GM12874 (cell line): ENCODE measurements around the gene EYS.

Experiments
- TF ChIP-seq, protein P1 (sequence below): IDR thresholded peaks from 2 replicates; pipeline ENCODE4 v1.5.1; 2011; ENCODE audit warnings: low read depth, mild to moderate bottlenecking, control low read depth, low read length, moderate library complexity; ENCODE audit not compliant: insufficient read depth

EYS gene

DNA sequence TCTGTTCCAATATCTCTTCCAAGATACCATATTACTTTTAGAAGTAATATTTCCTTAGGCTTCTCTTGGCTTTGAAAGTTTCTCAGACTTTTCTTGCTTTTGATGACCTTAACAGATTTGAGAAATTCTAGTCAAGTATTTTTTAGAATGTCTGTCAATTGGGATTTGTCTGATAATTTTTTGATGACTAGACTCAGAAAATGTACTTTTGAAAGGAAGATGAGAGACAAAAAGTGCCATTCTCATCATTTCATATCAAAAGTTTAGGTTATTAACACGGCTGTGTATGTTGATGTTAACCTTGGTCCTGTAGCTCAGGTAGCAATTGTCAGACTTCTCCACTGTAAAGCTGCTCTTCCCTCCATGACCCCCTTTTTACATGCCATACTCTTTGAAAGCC lies 651.5 kb downstream of the EYS start:
- TF ChIP-seq, protein P1, sequence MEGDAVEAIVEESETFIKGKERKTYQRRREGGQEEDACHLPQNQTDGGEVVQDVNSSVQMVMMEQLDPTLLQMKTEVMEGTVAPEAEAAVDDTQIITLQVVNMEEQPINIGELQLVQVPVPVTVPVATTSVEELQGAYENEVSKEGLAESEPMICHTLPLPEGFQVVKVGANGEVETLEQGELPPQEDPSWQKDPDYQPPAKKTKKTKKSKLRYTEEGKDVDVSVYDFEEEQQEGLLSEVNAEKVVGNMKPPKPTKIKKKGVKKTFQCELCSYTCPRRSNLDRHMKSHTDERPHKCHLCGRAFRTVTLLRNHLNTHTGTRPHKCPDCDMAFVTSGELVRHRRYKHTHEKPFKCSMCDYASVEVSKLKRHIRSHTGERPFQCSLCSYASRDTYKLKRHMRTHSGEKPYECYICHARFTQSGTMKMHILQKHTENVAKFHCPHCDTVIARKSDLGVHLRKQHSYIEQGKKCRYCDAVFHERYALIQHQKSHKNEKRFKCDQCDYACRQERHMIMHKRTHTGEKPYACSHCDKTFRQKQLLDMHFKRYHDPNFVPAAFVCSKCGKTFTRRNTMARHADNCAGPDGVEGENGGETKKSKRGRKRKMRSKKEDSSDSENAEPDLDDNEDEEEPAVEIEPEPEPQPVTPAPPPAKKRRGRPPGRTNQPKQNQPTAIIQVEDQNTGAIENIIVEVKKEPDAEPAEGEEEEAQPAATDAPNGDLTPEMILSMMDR, result no peak

DNA sequence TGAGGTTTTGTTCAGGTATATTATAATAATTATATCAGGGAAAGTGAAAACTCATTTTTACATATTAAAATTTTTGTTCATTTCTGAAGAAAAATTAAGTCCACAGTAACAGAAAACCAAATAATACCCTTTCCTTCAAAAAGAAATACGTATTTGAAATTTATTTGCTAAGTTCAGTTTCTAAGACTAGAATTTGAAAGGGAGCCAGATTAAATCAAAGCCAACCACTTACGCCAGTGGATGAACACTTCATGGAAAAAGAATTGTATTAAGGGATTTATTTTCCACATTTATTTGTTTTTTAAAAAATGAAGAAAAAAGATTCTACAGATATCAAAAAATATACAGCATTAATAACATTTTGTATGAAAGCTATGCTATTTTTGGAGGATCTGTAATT lies 654.4 kb downstream of the EYS start:
- TF ChIP-seq, protein P1, result no peak

DNA sequence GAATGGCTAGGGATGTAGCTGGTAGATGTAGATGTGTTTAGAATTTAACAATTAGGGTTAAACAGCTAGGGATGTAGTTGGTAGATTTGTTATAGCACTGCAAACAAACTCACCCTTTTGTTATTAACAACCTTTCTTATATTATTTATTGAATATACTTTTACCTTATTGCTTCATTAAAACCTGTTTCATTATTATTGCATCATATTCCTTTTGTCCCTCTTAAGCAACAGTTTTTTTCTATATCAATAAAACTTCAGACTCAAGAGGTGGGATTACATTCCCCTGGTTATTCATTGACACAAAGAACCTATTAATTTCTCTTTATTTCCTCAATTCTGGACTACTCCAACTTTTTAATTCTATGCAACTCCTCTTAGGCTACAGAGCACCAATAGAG lies 661.2 kb downstream of the EYS start:
- TF ChIP-seq, protein P1, result no peak

DNA sequence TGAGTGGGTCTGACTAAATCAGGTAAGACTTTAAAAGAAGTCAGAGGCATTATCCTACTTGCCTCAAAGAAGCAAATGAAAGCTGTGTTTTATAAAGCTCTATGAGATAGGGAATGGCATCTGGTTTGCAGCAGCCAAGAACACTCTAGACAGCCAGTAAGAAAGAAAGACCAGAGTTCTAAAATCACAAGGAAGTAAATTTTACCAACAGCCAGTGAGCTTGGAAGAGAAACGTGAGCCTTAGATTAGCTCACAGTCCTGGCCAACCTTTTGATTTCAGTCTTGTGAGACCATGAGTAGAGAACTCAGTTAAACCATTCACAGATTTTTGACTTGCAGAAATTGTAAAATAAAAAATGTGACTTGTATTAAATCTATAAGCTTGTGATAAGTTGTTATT lies 693.0 kb downstream of the EYS start:
- TF ChIP-seq, protein P1, result no peak

DNA sequence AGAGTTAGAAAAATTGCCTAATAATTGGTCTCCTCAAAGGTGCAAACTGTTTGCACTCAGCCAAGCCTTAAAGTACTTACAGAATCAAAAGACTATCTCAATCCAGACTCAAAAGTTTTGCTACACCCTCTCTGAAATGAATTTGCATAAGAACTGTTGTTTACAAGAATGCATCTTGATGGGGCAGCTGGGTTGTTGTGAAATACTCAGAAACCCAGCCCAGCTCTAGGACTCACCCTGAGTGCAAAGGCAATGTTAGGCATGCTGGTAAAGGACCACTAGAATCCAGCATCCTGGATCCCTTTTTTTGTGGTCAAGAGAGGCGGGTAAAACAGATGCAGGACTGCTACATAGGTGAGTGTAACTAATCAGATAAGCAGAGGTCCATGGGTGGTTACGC lies 700.2 kb downstream of the EYS start:
- TF ChIP-seq, protein P1, result no peak

DNA sequence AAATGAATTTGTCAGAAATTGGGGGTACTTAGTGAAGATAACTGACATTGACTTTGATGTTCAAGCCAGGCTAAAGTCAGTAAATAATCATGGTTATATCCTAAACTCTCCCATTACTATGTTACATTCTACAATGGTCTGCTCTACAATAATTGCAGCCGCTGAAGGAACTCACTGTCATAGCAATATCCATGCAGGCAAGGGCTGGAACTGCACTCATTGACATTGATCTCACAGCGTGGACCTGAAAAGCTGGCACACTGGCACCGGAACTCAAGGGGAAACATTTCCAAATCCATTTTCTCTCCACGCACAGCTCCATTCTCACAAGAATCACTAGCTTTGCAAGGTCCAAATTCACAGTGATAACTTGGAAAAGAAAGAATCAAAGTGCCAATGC lies 702.7 kb downstream of the EYS start:
- TF ChIP-seq, protein P1, result no peak

DNA sequence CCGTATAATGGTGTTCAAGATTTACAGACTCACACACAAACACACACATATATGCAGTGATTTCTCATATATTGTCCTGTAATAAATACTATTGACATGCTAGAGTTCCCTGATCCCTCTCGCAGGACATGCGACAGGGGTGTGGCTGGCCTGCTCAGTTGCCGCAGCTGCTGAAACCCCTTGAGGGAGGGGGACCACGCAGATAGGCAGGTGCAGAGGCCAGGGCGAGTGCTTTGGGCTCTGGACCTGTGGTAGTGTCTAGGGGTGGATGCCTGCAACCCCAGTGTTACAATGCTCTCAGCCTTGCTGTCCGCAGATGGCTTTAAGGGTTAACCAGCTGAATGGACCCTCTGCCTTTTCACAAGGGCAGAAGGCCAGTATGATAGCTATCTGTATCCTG lies 706.2 kb downstream of the EYS start:
- TF ChIP-seq, protein P1, result no peak

DNA sequence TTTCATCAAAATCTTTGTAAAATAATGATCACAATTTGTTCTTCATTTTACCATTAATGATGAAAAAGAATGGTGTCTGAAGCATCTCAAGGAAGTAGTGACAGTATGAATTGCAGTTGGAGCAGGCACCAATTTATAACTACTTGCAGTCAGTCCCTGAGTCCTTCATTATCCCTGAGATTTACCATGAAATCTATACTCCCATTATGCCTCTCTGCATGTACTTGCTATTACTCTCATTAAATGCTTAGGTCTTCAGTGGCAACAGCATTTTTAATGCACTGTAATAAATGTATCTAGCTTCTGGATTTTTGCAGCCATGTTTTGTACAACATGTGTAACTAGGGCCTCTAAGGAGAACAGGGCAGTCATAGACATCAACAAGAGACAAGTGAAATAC lies 708.8 kb downstream of the EYS start:
- TF ChIP-seq, protein P1, result no peak
